Fibroblast of skin of abdomen (primary cell): ENCODE measurements around the gene RABGGTA. TPM values are rescaled to one million over a fixed set of nuclear protein-coding genes. Genes with fewer than 3 reads are reported as not detected.

Experiments used
- DNase-seq: peaks from one replicate; pipeline ENCODE4 v3.0.0-alpha.2; 2013
- polyA plus RNA-seq, 2 experiments: library from polyadenylated mRNA; unstranded; fragments of 120-200 nt; gene quantifications; one replicate each; pipeline ENCODE4 v1.2.1, GENCODE V29; 2013; ENCODE audit not compliant: insufficient read length in 2 of 2

The RABGGTA gene
- polyA plus RNA-seq (2013, experiment 1 of 2; ENCODE audit: insufficient read length) = 18.7 TPM
- 20.6 TPM for polyA plus RNA-seq (2013, experiment 2 of 2; ENCODE audit: insufficient read length)

- peak; percentile 86 for DNase-seq
Observed at GRCh38 chr14:24271134-24271833, at the start of gene RABGGTA. TSS of gene RABGGTA (minus strand) at chr14:24271597. CDS start at chr14:24271115, 482 bp downstream.

- DNase-seq = no peak
Observed at GRCh38 chr14:24317141-24317928, 45.9 kb upstream of the RABGGTA start.

- DNase-seq = no peak
Observed at GRCh38 chr14:24316597-24316950, 45.2 kb upstream of the RABGGTA start.

GRCh38 chr14:24315807-24316596, 44.6 kb upstream of the RABGGTA start:
- no peak for DNase-seq

GRCh38 chr14:24315243-24315806, 43.9 kb upstream of the RABGGTA start:
- DNase-seq = no peak

GRCh38 chr14:24314377-24315193, 43.2 kb upstream of the RABGGTA start:
- DNase-seq = no peak

- no peak for DNase-seq
Observed at GRCh38 chr14:24313913-24314312, 42.5 kb upstream of the RABGGTA start.

- DNase-seq = no peak
Observed at GRCh38 chr14:24312736-24313507, 41.5 kb upstream of the RABGGTA start.

GRCh38 chr14:24311837-24312615, 40.6 kb upstream of the RABGGTA start:
- DNase-seq = no peak

- DNase-seq = peak; percentile 65
Observed at GRCh38 chr14:24310646-24311604, 39.5 kb upstream of the RABGGTA start, which contains the start of gene LTB4R. TSS of gene LTB4R (plus strand) at chr14:24311502. CDS start at chr14:24315652, 4,150 bp downstream.

GRCh38 chr14:24310265-24310645, 38.9 kb upstream of the RABGGTA start:
- DNase-seq = no peak

- no peak for DNase-seq
Observed at GRCh38 chr14:24309538-24310264, 38.3 kb upstream of the RABGGTA start, which contains the start of gene LTB4R2. TSS of gene LTB4R2 (plus strand) at chr14:24310140. CDS start at chr14:24310665, 525 bp downstream.

GRCh38 chr14:24308342-24309124, 37.1 kb upstream of the RABGGTA start:
- DNase-seq = no peak

GRCh38 chr14:24307575-24308341, 36.4 kb upstream of the RABGGTA start, which contains the start of gene CIDEB:
TSS of gene CIDEB (minus strand) at chr14:24307977. CDS start at chr14:24307858, 119 bp downstream.
- DNase-seq = peak; percentile 51

GRCh38 chr14:24307156-24307574, 35.8 kb upstream of the RABGGTA start:
- no peak for DNase-seq

- no peak for DNase-seq
Observed at GRCh38 chr14:24304019-24304387, 32.6 kb upstream of the RABGGTA start.
